Peyer's patch (tissue), 4 donors: ENCODE measurements around the gene EFNA4.

ENCODE experiments used
- CTCF ChIP-seq, 6 experiments: fragments of 450-650 bp in 4 of 6; fragments of 200-600 bp in 2 of 6; sonication (generic) in 1 of 6; IDR thresholded peaks; one replicate each; pipeline ENCODE4 v1.5.1; 2017 to 2019; ENCODE audit warnings: antibody characterized with exemption in 6 of 6, mild to moderate bottlenecking in 3 of 6, moderate library complexity in 1 of 6
- POLR2A ChIP-seq, 2 donors: fragments of 450-650 bp; IDR thresholded peaks; one replicate each; pipeline ENCODE4 v1.5.1; 2017; ENCODE audit warnings: antibody characterized with exemption in 2 of 2, mild to moderate bottlenecking in 2 of 2, moderate library complexity in 2 of 2

- no peak for TF ChIP-seq CTCF (IDR thresholded peaks at IDR 0.05)
- no peak for TF ChIP-seq POLR2A (IDR thresholded peaks at IDR 0.05)
Observed at GRCh38 chr1:155078469-155079209, 15.1 kb downstream of the EFNA4 start, which contains the start of gene EFNA3.
